IMR-90 (cell line): ENCODE measurements around the gene DMD. TPM values are rescaled to one million over a fixed set of nuclear protein-coding genes. Genes with fewer than 3 reads are reported as not detected.

Experiments
- ATAC-seq: fragments of 200-7000 bp; cut with Tn5 transposase; 2 replicates; pipeline ENCODE4 v1.9.1; 2020; ENCODE audit warnings: low read depth, mild to moderate bottlenecking, moderate library complexity
- BruUV-seq: library from RNA; stranded (reverse); fragments of 400-500 nt; replicated peaks from 2 replicates; lab custom pipeline; 2021; lab: Mats Ljungman, UMichigan
- CTCF ChIA-PET: fragments of 300-600 bp; formaldehyde crosslinking; extraction: SDS; loops from one replicate; lab custom pipeline; 2021; ENCODE audit warnings: antibody characterized with exemption; lab: Yijun Ruan, JAX
- POLR2A ChIA-PET: fragments of 300-600 bp; sonication (Branson Sonifier 250); formaldehyde crosslinking; loops from one replicate; lab custom pipeline; 2022; ENCODE audit warnings: antibody characterized with exemption; ENCODE audit not compliant: unreplicated experiment; lab: Charles Lee
- DNase-seq: peaks from one replicate; pipeline ENCODE4 v3.0.0; 2013
- H2AFZ ChIP-seq: replicated peaks from 2 replicates; pipeline ENCODE3; 2013; ENCODE audit warnings: low read length, mild to moderate bottlenecking; ENCODE audit not compliant: poor library complexity
- H2AK5ac ChIP-seq: 2 replicates; pipeline ENCODE4 v1.6.1; 2013; ENCODE audit warnings: low read depth, low read length, inconsistent platforms
- H2AK9ac ChIP-seq: replicated peaks from 2 replicates; pipeline ENCODE3; 2013; ENCODE audit warnings: mild to moderate bottlenecking, low read depth, low read length, moderate library complexity; ENCODE audit not compliant: poor library complexity
- H2BK120ac ChIP-seq: 2 replicates; pipeline ENCODE4 v1.6.1; 2013; ENCODE audit warnings: low read depth, low read length, inconsistent platforms
- H2BK15ac ChIP-seq: 3 replicates; pipeline ENCODE4 v1.6.1; 2013; ENCODE audit warnings: low read depth, low read length, inconsistent platforms
- H2BK20ac ChIP-seq: 2 replicates; pipeline ENCODE4 v1.6.1; 2013; ENCODE audit warnings: low read depth, mild to moderate bottlenecking, inconsistent platforms, low read length, moderate library complexity
- H2BK5ac ChIP-seq: 2 replicates; pipeline ENCODE4 v1.6.1; 2013; ENCODE audit warnings: mild to moderate bottlenecking, low read depth, low read length, inconsistent platforms; ENCODE audit not compliant: poor library complexity, severe bottlenecking
- H3K14ac ChIP-seq: replicated peaks from 2 replicates; pipeline ENCODE4 v1.6.1; 2013; ENCODE audit warnings: low read depth, low read length, inconsistent platforms
- H3K18ac ChIP-seq: 2 replicates; pipeline ENCODE4 v1.6.1; 2013; ENCODE audit warnings: low read depth, low read length, control low read depth
- H3K23ac ChIP-seq: 2 replicates; pipeline ENCODE4 v1.6.1; 2013; ENCODE audit warnings: low read depth, low read length, inconsistent platforms
- H3K27ac ChIP-seq: 2 replicates; pipeline ENCODE4 v1.5.1; 2013; ENCODE audit warnings: mild to moderate bottlenecking, control low read depth, low read length; ENCODE audit not compliant: insufficient read depth
- H3K27me3 ChIP-seq: 2 replicates; pipeline ENCODE4 v1.6.1; 2013; ENCODE audit warnings: low read length; ENCODE audit not compliant: control insufficient read depth, insufficient read depth
- H3K36me3 ChIP-seq: 2 replicates; pipeline ENCODE4 v1.6.1; 2013; ENCODE audit warnings: low read length, mixed read lengths; ENCODE audit not compliant: control insufficient read depth, insufficient read depth
- H3K4ac ChIP-seq: 2 replicates; pipeline ENCODE4 v1.6.1; 2013; ENCODE audit warnings: low read depth, low read length, inconsistent platforms
- H3K4me1 ChIP-seq: 2 replicates; pipeline ENCODE4 v1.6.1; 2013; ENCODE audit warnings: low read length, mixed read lengths; ENCODE audit not compliant: control insufficient read depth, insufficient read depth
- H3K4me2 ChIP-seq: 2 replicates; pipeline ENCODE4 v1.6.1; 2013; ENCODE audit warnings: low read depth, mild to moderate bottlenecking, control low read depth, low read length, moderate library complexity
- H3K4me3 ChIP-seq: 2 replicates; pipeline ENCODE4 v1.5.1; 2013; ENCODE audit warnings: low read depth, mild to moderate bottlenecking, control low read depth, low read length, moderate library complexity; ENCODE audit not compliant: insufficient read depth
- H3K56ac ChIP-seq: 2 replicates; pipeline ENCODE4 v1.6.1; 2013; ENCODE audit warnings: low read length, inconsistent platforms; ENCODE audit not compliant: insufficient read depth; ENCODE audit errors: extremely low read depth
- H3K79me1 ChIP-seq, 2 experiments: 2 replicates each; pipeline ENCODE4 v1.6.1; 2013; ENCODE audit warnings: low read length in 2 of 2, inconsistent platforms in 1 of 2, low read depth in 1 of 2
- H3K9ac ChIP-seq: 2 replicates; pipeline ENCODE4 v1.6.1; 2013; ENCODE audit warnings: low read depth, low read length, control low read depth
- H3K9me1 ChIP-seq: 2 replicates; pipeline ENCODE4 v1.6.1; 2013; ENCODE audit warnings: low read length, inconsistent platforms; ENCODE audit not compliant: insufficient read depth
- H3K9me3 ChIP-seq: 2 replicates; pipeline ENCODE4 v1.6.1; 2013; ENCODE audit warnings: low read length; ENCODE audit not compliant: control insufficient read depth, insufficient read depth
- H4K20me1 ChIP-seq: 2 replicates; pipeline ENCODE4 v1.6.1; 2013; ENCODE audit warnings: low read length, inconsistent platforms; ENCODE audit not compliant: insufficient read depth
- H4K5ac ChIP-seq: 2 replicates; pipeline ENCODE4 v1.6.1; 2013; ENCODE audit warnings: mild to moderate bottlenecking, low read depth, low read length, control low read depth
- H4K8ac ChIP-seq, 2 experiments: 2 replicates each; pipeline ENCODE4 v1.6.1; 2013; ENCODE audit warnings: low read depth in 2 of 2, low read length in 2 of 2, control low read depth in 1 of 2, inconsistent platforms in 1 of 2
- H4K91ac ChIP-seq: 2 replicates; pipeline ENCODE4 v1.6.1; 2013; ENCODE audit warnings: low read depth, low read length, inconsistent platforms; ENCODE audit not compliant: insufficient read depth
- BHLHE40 ChIP-seq: fragments of 150-350 bp; IDR thresholded peaks from 2 replicates; pipeline ENCODE4 v1.6.1; 2016; ENCODE audit warnings: mild to moderate bottlenecking, low read depth, low read length
- CEBPB ChIP-seq: IDR thresholded peaks from 2 replicates; pipeline ENCODE4 v1.6.1; 2012; ENCODE audit warnings: low read depth, low read length, improper control_type of control experiment
- CHD1 ChIP-seq: IDR thresholded peaks from 2 replicates; pipeline ENCODE4 v1.6.1; 2012; ENCODE audit warnings: low read depth, low read length, improper control_type of control experiment
- CTCF ChIP-seq: conservative IDR thresholded peaks from 2 replicates; pipeline ENCODE4 v1.5.1; 2012; ENCODE audit warnings: mild to moderate bottlenecking, low read depth, low read length, improper control_type of control experiment
- ELK1 ChIP-seq: fragments of 150-350 bp; IDR thresholded peaks from 2 replicates; pipeline ENCODE4 v1.6.1; 2016; ENCODE audit warnings: low read depth, mild to moderate bottlenecking, low read length, moderate library complexity, borderline replicate concordance
- FOS ChIP-seq: fragments of 150-350 bp; IDR thresholded peaks from 2 replicates; pipeline ENCODE4 v1.6.1; 2016; ENCODE audit warnings: low read depth, low read length
- MAFK ChIP-seq: IDR thresholded peaks from 2 replicates; pipeline ENCODE4 v1.6.1; 2012; ENCODE audit warnings: low read depth, low read length, improper control_type of control experiment
- MAZ ChIP-seq: IDR thresholded peaks from 2 replicates; pipeline ENCODE4 v1.6.1; 2012; ENCODE audit warnings: low read depth, mild to moderate bottlenecking, low read length, improper control_type of control experiment, moderate library complexity, borderline replicate concordance
- MXI1 ChIP-seq: IDR thresholded peaks from 2 replicates; pipeline ENCODE4 v1.6.1; 2012; ENCODE audit warnings: low read depth, mild to moderate bottlenecking, low read length, moderate library complexity, borderline replicate concordance
- NFE2L2 ChIP-seq: fragments of 150-350 bp; IDR thresholded peaks from 2 replicates; pipeline ENCODE4 v1.6.1; 2016; ENCODE audit warnings: low read depth, mild to moderate bottlenecking, low read length
- POLR2A ChIP-seq: IDR thresholded peaks from 2 replicates; pipeline ENCODE4 v1.6.1; 2012; ENCODE audit warnings: mild to moderate bottlenecking, low read depth, low read length
- RAD21 ChIP-seq: IDR thresholded peaks from 2 replicates; pipeline ENCODE4 v1.6.1; 2012; ENCODE audit warnings: low read length, improper control_type of control experiment
- RCOR1 ChIP-seq: IDR thresholded peaks from 2 replicates; pipeline ENCODE4 v1.6.1; 2012; ENCODE audit warnings: mild to moderate bottlenecking, low read length, improper control_type of control experiment; ENCODE audit not compliant: insufficient replicate concordance
- RFX5 ChIP-seq: IDR thresholded peaks from 2 replicates; pipeline ENCODE4 v1.8.0; 2012; ENCODE audit warnings: low read depth, mild to moderate bottlenecking, low read length, moderate library complexity
- SMC3 ChIP-seq: fragments of 150-350 bp; IDR thresholded peaks from 2 replicates; pipeline ENCODE4 v1.6.1; 2016; ENCODE audit warnings: low read depth, mild to moderate bottlenecking, antibody characterized with exemption, low read length, moderate library complexity
- USF2 ChIP-seq: fragments of 150-350 bp; IDR thresholded peaks from 2 replicates; pipeline ENCODE4 v1.6.1; 2017; ENCODE audit warnings: mild to moderate bottlenecking, antibody characterized with exemption, low read length, low read depth
- WGBS, 2 experiments: methylation state at CpG; one replicate each; pipeline versions ENCODE4 v1.1.5 to v1.1.7; 2013; ENCODE audit warnings: missing lambda C conversion rate in 2 of 2; ENCODE audit not compliant: insufficient read length in 1 of 2; ENCODE audit errors: extremely low coverage in 2 of 2; 5-methylcytosine and 5-hydroxymethylcytosine counted together
- dilution Hi-C: fragments of 300-500 bp; cut with HindIII; formaldehyde crosslinking; loops from one replicate; pipeline ENCODE4 v1.14.3; 2018; ENCODE audit warnings: low sequenced_read_pairs; ENCODE audit not compliant: unreplicated experiment
- in situ Hi-C: fragments of 300-500 bp; cut with MboI; formaldehyde crosslinking; loops from 3 replicates; pipeline ENCODE4 v1.14.3; 2019; ENCODE audit warnings: low sequenced_read_pairs, inconsistent platforms, mixed read lengths
- intact Hi-C: fragments of 100-400 bp; cut with micrococcal nuclease; formaldehyde crosslinking; loops from 2 replicates; pipeline ENCODE4 v1.10.0; 2022
- polyA plus RNA-seq, 3 experiments: library from polyadenylated mRNA; depleted of rRNA; stranded (reverse); fragments of >200 nt; gene quantifications; 2 replicates each; pipeline ENCODE4 v1.2.3, GENCODE V29; 2012; ENCODE audit warnings: low replicate concordance in 1 of 3
- total RNA-seq: library from RNA; depleted of rRNA; stranded (reverse); fragments of >200 nt; gene quantifications from 2 replicates; pipeline ENCODE4 v1.2.3, GENCODE V29; 2012

Gene DMD
- total and polyA plus RNA-seq, 2 of the 4 experiments (the other 2 are of a cell fraction) = 6.6 to 11.8 TPM

- Histone ChIP-seq H3K4me1 (no peaks in the 10 kb centered on the region), H2BK5ac (no peak overlapping the region), H4K5ac (no peak overlapping the region), H3K9me1 (no peaks in the 10 kb centered on the region), H3K4me2 (no peak overlapping the region), H2BK120ac (no peak overlapping the region), H2AK9ac (no peak overlapping the region), H3K18ac (no peak overlapping the region), H2AFZ (no peak overlapping the region), H4K91ac (no peak overlapping the region), H3K4me3 (no peak overlapping the region), H2AK5ac (no peak overlapping the region), H3K27ac (no peak overlapping the region), H3K56ac (no peak overlapping the region), H2BK20ac (no peak overlapping the region), H3K14ac (no peak overlapping the region), H3K27me3 (no peaks in the 10 kb centered on the region), H3K23ac (no peak overlapping the region), H3K79me1 (no peaks in the 10 kb centered on the region), H3K9ac (no peak overlapping the region), H2BK15ac (no peak overlapping the region), H3K9me3 (0 out of 2 replicates have a peak, but pooled peaks cover 2% of the 10 kb centered on the region), H3K4ac (no peak overlapping the region), H3K36me3 (no peaks in the 10 kb centered on the region), H4K20me1 (no peaks in the 10 kb centered on the region), H4K8ac (no peak overlapping the region)
- dilution Hi-C loops (no loop called here), in situ Hi-C loops (no loop called here), intact Hi-C loops (no loop called here)
- DNase-seq = no peak
- no TSS peak for BruUV-seq
- POLR2A ChIA-PET = no interaction called here
- WGBS, 2 experiments = no CpG with 5 or more reads among the region's 5 CpGs
- no peak for TF ChIP-seq MXI1
- TF ChIP-seq MAZ = no peak
- no peak for TF ChIP-seq SMC3
- no peak for TF ChIP-seq CTCF
- TF ChIP-seq ELK1 = no peak
- TF ChIP-seq CHD1 = no peak
- TF ChIP-seq RFX5 = no peak
- TF ChIP-seq RCOR1 = no peak
- TF ChIP-seq USF2 = no peak
- TF ChIP-seq MAFK = no peak
- no peak for TF ChIP-seq NFE2L2
- TF ChIP-seq BHLHE40 = no peak
- TF ChIP-seq RAD21 = no peak
- TF ChIP-seq FOS = no peak
- no peak for TF ChIP-seq POLR2A
- no peak for TF ChIP-seq CEBPB
- CTCF ChIA-PET = no interaction called here
- ATAC-seq = no peak
Measured at GRCh38 chrX:32893751-32894150, 317.6 kb downstream of the DMD start.
